ENCODE measurements around the gene MDFI.

Gene MDFI

DNA sequence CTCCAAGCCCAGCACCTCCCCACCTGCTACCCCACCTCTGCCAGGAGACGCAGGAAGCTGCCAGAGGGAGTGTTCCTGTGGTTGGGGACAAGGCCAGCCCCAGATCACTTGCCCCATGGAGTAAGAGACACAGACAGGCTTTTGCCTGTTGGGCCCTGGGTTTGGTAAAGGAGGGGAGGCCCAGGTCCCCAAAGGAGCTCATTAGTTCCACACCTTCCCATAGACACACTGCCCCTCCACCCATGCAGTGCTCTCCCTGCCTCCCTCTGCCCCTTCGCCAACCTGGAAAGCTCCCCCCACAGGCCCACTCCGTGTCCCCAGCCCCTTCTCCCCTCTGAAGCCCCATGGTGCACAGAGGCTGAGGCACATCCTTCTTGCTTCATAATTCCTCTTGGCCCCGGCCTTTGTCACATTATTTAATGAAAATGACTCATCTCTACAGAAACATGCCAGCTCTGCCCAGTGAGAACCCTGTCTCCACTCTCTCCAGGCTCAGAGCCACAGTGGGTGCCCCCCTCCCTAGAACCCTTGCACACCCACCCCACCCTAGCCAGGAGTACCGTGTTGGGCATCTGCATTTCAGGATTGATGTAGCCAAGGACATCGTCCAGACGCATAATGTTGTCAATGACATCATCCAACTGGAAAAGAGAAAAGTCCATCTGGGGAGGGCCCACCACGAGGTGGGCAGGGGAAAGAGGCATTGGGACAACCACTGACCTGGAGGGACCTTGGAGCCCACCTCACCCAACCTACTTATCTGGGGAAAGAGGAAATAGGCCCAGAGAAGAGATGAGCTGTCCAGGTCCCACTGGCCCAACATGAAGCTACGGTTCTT, 51.1 kb downstream of the MDFI start:
- no peak for DNase-seq (ENCODE audit: low read depth)

GRCh38 chr6:41690541-41691330, 52.5 kb downstream of the MDFI start:
- DNase-seq (ENCODE audit: low read depth) = no peak

DNA sequence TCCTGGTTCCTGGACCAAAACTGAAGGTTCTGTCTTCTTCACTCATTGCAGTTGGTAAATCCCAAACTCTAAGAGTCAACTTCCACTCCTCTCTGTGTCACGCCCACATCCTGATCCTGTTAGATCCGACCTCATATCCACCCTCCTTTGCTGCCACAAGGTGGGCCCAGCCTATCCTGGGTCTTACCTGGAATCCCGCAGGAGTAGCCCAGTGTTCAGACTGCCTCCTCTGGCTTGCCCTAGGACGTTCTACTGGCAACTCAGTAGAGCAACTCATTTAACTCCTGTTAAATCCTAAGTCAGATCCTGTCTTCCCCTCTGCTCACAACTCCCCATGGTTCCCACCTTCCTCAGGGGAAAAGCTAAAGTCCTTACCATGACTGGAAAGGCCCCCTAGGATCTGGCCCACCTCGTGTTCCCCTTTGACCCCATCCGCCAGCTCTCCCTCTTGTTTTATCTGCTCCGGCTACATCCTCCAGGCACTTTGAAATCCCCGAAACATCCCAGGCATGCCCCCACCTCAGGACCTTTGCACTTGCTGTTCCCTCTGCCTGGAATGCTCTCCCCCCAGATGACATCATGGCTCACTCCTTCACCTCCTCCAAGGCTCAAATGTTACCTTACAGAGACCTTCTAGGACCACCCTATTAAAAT, 53.3 kb downstream of the MDFI start:
- no peak for DNase-seq (ENCODE audit: low read depth)

DNA sequence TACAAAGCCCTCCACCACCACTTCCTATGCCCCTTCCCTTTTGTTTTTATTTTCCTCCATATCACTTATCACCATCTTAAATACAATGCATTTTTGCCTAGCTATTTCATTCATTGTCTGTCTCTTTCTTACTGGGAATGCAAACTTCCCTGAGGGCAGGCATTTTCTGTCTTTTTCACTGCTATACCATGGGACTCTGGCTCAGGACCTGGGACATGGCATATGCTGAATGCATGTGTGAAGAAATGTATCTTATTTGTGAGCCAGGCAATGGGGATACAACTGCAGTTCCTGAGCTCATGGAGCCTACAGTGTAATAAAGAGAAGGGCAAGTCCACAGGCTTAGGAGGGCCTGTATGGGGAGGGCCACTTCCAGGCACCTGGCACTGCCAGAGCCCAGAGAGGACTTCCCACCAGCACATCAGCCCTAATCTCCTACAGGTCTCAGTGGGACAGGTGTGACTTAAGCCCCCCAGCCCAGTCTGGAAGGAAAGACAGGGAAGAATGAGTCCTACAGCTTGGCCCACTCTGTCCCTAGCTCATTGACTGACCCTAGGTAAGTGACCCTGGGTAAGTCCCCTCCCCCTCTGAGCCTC, 53.9 kb downstream of the MDFI start:
- DNase-seq (ENCODE audit: low read depth) = no peak

GRCh38 chr6:41692730-41693129, 54.5 kb downstream of the MDFI start:
- no peak for DNase-seq (ENCODE audit: low read depth)

DNA sequence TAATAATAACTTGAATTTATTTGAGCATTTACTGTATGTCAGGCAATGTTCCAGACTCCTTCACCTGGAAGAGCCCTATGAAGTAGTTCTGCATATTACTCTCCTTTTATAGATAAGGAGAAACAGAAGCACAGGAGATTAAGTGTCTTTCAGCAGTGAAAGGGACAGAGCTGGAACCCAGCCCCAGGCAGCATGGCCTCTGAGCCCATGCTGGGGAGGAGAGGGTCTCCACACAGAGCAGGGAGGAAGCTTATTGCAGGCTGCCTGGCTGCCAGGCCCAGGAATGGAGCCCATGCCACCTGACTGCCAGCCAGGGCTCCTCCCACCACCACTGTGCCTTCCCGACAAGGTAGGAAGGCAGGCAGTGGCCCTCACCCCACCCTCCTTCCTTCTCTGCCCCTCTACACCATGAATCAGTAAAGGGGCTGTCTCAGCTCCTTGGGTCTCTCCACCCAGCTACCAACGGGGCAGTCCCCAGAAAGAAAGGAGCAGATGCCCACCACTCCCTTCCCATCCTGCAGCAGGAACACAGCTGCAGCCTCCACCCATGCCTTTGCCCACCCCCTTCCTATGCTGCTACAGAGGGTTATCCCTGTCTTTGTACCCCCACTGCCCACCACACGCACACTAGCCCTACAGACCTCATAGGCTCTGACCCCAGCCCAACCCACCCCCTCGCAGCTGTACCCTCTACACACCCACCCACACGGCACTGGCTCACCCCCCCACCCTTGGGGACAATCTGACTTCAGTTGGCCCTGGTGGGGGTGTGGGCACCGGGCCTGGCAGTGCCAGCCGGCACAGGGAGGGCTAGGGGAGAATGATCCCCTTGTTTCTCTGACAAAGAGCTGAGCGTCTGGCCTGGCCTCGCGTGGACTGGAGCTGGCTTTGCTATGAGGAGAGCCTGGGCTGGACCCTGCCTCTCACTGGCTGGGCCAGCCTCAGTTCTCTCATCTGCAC, 55.3 kb downstream of the MDFI start:
- DNase-seq (ENCODE audit: low read depth) = no peak

DNA sequence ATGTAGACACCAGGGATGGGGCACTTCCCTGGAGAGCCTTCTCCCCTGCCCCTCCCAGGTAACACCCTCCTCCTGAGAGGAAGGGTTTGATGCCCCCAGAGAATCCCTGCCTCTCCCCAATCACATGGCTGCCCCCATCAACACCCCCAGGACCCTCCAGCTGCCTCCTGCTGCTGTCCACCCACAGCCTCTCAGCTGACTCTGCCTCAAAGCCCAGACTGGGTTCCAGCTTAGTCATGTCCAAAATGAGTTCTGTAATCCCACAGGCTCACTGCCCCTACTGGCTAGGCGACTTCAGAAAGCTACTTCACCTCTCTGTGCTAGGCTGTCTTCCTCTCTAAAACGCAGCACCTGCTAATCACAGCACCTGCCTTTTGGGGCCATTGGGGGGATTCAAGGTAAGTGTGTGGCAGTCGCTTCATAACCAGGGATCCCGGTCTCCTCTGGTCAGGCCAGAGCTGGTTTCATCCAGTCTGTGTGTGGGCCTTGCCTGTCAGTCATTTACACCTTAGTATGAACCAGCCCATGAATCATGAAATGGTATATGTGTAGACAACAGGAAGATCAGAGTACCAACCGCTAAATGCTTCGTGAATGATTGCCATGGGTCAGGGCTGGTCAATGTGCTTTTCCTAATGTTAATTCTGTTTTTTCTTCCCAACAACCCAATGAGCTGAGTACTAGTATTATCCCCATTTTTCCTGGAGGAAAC, 56.7 kb downstream of the MDFI start:
- DNase-seq (ENCODE audit: low read depth) = no peak

- DNase-seq (ENCODE audit: low read depth) = no peak
These were observed 57.6 kb downstream of the MDFI start for GRCh38 chr6:41695825-41696224.

DNA sequence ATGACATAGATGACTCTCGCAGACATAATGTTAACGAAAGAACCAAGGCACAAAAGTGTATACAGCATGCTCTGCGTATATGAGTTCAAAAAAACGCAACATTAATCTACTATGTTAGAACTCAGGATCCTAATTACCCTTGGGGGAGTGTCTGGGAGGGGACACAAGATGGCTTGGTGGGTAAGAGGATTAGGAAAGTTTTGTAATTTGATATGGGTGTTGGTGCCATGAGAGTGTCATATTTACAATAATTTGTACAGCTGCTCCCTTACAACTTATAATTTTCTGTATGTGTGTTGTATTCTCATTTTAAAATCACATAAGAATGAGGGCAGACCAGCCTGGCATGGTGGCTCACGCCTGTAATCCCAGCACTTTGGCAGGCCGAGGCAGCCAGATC, 58.5 kb downstream of the MDFI start:
- no peak for DNase-seq (ENCODE audit: low read depth)

DNA sequence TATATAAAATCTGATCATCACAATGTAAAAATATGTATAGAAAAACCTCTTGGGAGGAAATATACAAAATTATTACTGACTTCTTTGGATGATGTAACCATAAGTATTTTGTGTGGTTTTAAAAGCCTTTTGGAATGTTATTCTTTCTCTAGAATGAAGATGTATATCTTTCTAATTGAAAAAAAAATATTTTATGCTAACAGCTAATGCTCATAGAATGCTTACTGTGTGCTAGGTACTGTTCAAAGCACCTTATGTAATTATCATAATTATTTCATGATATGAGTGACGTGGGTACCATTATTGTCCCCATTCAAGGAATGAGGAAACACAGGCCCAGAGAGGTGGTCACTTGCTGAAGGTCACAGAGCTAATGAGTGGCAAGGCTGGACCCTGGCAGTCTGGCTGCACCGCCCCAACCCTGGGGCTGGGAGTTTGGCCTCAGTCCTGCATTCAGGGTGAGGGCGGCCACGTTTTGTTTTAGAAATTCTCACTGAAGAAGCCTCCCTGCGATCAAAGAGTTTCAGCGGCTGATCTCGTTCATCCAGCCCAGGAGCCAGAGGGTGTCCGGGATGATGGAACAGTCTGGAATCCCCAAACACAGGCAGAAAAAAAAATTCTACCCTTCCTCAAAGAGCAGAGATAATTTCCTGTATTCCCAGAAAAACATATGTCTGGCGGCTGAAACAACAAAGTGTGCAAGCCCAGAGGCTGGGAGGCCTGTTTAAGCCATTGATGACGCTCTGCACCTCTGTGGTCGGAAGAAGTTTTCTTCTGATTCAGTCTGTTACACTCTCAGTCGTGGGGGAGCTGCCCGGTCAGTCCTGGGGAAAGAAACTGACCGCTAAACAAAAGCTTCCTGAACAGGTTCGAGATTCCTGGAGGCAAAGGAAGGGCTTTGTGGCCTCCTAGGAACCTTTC, 59.9 kb downstream of the MDFI start:
- DNase-seq (ENCODE audit: low read depth) = no peak

DNA sequence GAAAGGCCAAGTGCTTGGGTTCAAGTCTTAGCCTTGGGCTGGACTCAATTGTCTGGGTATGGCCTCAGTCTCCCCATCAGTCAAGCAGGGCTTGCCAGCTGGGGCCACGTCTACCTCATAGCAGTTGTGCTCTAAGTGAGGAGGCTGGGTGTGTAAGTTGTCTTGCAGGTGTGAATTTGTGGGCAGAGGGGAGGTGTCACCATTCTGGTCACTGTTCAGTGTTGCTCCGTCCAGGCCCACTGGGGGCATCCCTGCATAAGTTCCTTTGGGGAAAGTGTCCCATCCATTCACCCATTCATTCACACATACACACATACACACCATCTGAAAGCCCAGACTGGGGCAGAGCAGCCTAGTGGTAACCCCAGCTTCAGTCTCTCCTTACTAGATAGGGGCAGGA, 60.8 kb downstream of the MDFI start:
- DNase-seq (ENCODE audit: low read depth) = no peak

- DNase-seq (ENCODE audit: low read depth) = no peak
These were observed 62.4 kb downstream of the MDFI start for GRCh38 chr6:41700463-41701347.

DNA sequence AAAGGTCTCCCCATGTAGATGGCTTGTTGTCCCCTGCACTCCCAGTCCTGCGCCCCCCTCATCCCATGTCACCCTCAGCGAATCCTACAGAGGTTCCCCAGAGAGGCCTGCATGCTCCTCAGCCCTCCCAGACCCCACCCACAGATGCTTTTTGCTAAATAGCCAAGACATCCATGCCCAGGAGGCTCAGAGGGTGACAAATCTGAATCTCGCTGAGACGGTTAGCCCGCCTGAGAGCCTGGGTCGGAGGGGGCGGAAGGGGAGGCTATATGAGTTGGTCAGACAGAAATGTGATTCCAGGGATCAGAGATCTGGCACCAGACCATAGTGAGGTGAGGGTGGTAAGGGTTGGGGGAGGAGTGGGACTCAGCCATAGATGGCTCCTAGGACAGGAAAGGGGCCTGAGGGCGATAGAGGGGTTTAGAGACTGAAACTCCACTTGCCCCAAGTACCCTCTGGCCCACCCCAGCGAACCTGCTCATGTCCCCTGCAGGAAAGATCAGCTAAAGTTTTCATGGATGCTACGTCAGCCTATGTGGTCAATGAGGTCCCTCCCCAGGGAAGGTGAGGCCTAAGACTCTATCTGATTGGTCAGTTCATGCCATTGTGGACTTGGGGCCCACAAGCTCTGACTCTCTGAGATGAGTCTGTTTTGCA, 63.9 kb downstream of the MDFI start:
- no peak for DNase-seq (ENCODE audit: low read depth)

GRCh38 chr6:41702771-41703494, 64.7 kb downstream of the MDFI start:
- no peak for DNase-seq (ENCODE audit: low read depth)

All from activated T-cell treated with anti-CD3 and anti-CD28 coated beads for 48 hours (primary cell).